GM12865 (cell line): ENCODE measurements around the gene MGRN1.

Source experiments
- DNase-seq: peaks from one replicate; pipeline ENCODE4 v3.0.0; 2010; ENCODE audit warnings: low read depth
- H3K4me3 ChIP-seq: 2 replicates; pipeline ENCODE4 v1.5.1; 2011; ENCODE audit warnings: mild to moderate bottlenecking, low read depth, low read length, control low read depth
- TF ChIP-seq, protein P1 (sequence below): IDR thresholded peaks from 2 replicates; pipeline ENCODE4 v1.5.1; 2011; ENCODE audit warnings: low read length, control low read depth, low read depth, inconsistent platforms; ENCODE audit not compliant: insufficient read depth; ENCODE audit errors: missing control alignments

Gene MGRN1

DNA sequence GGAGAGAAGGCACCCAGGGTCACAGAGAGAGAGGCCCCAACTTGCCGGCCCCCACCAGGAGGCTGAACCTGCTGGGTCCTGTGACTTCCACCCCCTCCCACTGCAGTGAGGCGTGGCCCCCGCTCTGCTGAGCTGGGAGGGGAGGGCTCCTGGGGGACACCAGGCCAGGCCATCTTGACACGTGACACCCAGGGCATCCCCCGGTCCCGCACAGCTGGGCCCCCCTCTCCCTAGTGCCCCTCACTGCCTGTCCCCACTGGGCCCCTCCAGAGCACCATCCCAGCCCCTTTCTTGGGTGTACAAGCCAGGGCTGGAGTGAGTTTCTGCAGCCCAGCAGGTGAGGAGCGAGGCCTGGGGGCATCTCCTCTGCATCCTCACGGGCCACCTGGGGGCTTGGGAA is 22.3 kb upstream of the MGRN1 start:
- DNase-seq: no peak
- TF ChIP-seq, protein P1, sequence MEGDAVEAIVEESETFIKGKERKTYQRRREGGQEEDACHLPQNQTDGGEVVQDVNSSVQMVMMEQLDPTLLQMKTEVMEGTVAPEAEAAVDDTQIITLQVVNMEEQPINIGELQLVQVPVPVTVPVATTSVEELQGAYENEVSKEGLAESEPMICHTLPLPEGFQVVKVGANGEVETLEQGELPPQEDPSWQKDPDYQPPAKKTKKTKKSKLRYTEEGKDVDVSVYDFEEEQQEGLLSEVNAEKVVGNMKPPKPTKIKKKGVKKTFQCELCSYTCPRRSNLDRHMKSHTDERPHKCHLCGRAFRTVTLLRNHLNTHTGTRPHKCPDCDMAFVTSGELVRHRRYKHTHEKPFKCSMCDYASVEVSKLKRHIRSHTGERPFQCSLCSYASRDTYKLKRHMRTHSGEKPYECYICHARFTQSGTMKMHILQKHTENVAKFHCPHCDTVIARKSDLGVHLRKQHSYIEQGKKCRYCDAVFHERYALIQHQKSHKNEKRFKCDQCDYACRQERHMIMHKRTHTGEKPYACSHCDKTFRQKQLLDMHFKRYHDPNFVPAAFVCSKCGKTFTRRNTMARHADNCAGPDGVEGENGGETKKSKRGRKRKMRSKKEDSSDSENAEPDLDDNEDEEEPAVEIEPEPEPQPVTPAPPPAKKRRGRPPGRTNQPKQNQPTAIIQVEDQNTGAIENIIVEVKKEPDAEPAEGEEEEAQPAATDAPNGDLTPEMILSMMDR: no peak

DNA sequence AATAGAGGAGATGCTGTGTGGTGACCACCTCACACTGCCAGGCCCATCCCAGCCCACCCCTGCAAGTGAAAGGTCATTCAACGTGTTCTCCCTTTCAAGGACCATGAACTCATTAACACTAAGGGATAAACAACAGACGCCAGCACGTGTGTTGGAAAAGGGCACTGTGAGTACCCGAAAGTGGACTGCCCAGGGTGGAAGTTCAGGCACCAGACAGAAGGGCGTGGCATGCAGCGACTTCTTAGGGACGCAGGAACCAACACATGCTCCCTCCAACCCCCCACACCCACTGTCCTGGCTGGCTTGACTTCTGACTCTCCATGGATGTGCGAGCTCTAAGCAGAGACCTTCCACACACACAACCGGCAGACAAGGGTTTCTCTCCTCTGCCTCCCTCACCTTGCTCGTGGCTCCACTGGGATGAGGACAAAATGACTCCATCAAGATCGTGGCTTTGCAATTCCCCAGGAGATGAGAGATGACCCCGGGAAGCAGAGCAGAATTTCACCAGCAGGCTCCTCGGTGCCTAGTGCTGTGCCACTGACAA is 20.9 kb upstream of the MGRN1 start:
- DNase-seq: no peak
- TF ChIP-seq, protein P1: no peak
- no peak overlapping the region for H3K4me3 ChIP-seq

More for the DNA sequence above, 22.3 kb upstream of the MGRN1 start:
- H3K4me3 ChIP-seq: no peak overlapping the region

DNA sequence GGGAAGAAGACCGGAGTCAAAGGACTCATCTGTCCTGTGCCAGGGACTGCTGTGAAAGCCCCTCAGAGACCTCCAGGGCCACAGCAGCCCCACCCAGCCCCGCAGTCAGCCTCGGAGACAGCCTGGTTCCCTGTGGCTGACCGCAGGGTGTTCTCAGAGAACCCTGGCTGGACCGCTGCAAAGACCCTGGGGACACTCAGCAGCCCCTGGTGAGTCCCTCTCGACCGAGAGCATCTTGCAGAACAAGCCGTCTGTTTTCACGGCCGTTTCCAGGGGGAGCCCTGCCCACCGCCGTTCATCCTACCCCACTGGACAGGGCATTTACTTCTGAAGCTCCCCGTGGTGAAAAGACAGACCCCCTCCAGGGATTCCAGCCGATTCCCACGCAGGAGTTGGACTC is 20.2 kb upstream of the MGRN1 start:
- no peak overlapping the region for H3K4me3 ChIP-seq
- no peak for DNase-seq
- TF ChIP-seq, protein P1: no peak

DNA sequence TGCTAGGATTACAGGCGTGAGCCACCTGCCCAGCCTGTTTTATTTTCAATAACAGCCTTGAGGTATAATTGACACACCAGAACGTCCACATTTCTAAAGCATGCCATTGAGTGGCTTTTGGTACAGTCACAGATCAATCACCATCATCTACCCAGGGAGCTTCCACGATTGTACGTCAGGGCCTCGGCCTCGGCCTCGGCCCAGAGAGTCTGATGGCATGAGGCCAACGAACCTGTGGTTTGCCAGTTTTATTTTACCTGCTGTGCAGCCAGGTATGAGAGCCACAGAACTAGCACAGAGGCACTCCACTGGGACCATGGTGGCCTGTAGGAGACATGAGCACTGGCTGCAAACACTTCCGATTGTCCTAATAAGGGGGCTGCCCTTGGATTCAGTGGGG is 18.3 kb upstream of the MGRN1 start:
- no peak for DNase-seq
- H3K4me3 ChIP-seq: no peak overlapping the region
- TF ChIP-seq, protein P1: no peak

DNA sequence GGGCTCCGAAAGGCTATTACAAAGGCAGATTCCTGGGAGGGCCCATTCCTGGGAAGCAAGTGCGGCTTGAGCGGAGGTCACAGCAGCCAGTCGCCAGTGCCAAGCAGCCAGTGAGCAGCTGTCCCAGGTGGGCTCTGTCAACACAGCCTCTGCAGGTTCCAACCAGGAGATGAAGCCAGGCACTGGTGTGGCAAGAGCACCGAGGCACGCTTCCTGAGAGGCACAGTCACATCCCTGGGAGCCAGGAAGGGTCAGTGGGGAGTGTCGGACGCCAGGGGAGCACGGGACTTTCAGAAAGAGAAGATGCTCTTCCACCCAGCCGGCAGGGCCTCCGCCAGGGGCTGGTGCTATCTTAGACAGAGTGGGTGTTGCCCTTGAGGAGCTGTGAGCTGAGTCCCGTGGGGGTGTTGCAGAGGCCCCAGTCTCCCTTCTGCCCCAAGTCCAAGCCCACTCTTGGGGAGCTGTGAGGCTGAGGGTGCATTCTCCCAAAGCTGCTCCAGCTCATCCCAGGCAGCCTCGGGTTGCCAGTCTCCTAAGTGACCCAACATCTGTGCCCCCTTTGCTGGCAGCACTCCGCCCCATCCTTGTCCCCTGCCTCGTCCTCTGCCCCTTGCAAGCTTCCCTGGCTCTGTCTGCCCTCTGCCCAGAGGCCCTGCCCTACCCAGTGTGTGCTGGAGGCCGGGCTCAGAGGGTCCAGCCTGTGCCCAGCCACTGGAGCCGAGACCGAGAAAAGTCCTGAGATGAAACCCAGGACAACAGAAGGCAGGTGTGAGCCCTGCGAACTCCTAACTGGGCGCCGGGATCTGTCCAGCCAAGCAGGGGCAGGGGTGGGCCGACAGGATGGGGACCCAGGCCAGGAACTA is 16.6 kb upstream of the MGRN1 start:
- no peak overlapping the region for H3K4me3 ChIP-seq
- DNase-seq: no peak
- TF ChIP-seq, protein P1: no peak

GRCh38 chr16:4608704-4608980 is 16.0 kb upstream of the MGRN1 start:
- DNase-seq: no peak
- TF ChIP-seq, protein P1: no peak
- H3K4me3 ChIP-seq: no peak overlapping the region

GRCh38 chr16:4609200-4610010 is 15.2 kb upstream of the MGRN1 start:
- DNase-seq: no peak
- H3K4me3 ChIP-seq: no peak overlapping the region
- TF ChIP-seq, protein P1: no peak
